GM12878 (cell line): ENCODE results near the gene DYNC1I1. TPM values are rescaled to one million over a fixed set of nuclear protein-coding genes. Genes with fewer than 3 reads are reported as not detected.

Source experiments
- ATAC-seq: fragments of 200-7000 bp; cut with Tn5 transposase; 3 replicates; pipeline ENCODE4 v1.9.1; 2020; ENCODE audit warnings: mild to moderate bottlenecking, moderate library complexity
- BruUV-seq: library from RNA; stranded (reverse); fragments of 400-500 nt; replicated peaks from 2 replicates; lab custom pipeline; 2021; lab: Mats Ljungman, UMichigan
- CTCF ChIA-PET: fragments of 300-600 bp; sonication (Branson Sonifier 250); formaldehyde crosslinking; extraction: SDS; loops from one replicate; lab custom pipeline; 2021; ENCODE audit warnings: inconsistent platforms; lab: Yijun Ruan, JAX
- POLR2A ChIA-PET: fragments of 350-600 bp; formaldehyde crosslinking; extraction: SDS; loops from one replicate; lab custom pipeline; 2021; ENCODE audit warnings: inconsistent platforms; lab: Charles Lee
- RAD21 ChIA-PET: fragments of 300-600 bp; sonication (Branson Sonifier 250); formaldehyde crosslinking; loops from one replicate; lab custom pipeline; 2023; ENCODE audit warnings: antibody characterized with exemption; ENCODE audit not compliant: unreplicated experiment; lab: Charles Lee
- SMC1A ChIA-PET: fragments of 300-600 bp; sonication (Branson Sonifier 250); formaldehyde crosslinking; loops from one replicate; lab custom pipeline; 2023; ENCODE audit not compliant: unreplicated experiment, uncharacterized antibody; lab: Charles Lee
- DNase-seq: peaks from one replicate; pipeline ENCODE4 v3.0.0-alpha.2; 2011; ENCODE audit warnings: low read depth, low spot score
- FAIRE-seq: peaks from 3 replicates; lab custom pipeline; 2011; peaks lifted over from hg19 to GRCh38; lab: Jason Lieb, UNC
- H2AFZ ChIP-seq: 2 replicates; pipeline ENCODE4 v1.6.0; 2011; ENCODE audit warnings: low read depth, low read length, control low read depth; ENCODE audit not compliant: control insufficient read depth
- H3K27ac ChIP-seq: 2 replicates; pipeline ENCODE4 v1.5.1; 2011; ENCODE audit warnings: control low read depth; ENCODE audit not compliant: control insufficient read depth, insufficient read depth
- H3K27me3 ChIP-seq, 2 experiments: replicated peaks in 1 of 2; 2 replicates each; pipeline versions ENCODE4 v1.6.0 to v1.6.1; 2011; ENCODE audit warnings: low read length in 1 of 2; ENCODE audit not compliant: control insufficient read depth in 2 of 2, insufficient read depth in 2 of 2
- H3K36me3 ChIP-seq, 2 experiments: 2 replicates each; pipeline ENCODE4 v1.5.1; 2011; ENCODE audit warnings: low read length in 1 of 2; ENCODE audit not compliant: control insufficient read depth in 2 of 2, insufficient read depth in 2 of 2
- H3K4me1 ChIP-seq: 2 replicates; pipeline ENCODE4 v1.6.1; 2011; ENCODE audit warnings: mild to moderate bottlenecking, low read length, moderate library complexity, mixed read lengths; ENCODE audit not compliant: control insufficient read depth, insufficient read depth
- H3K4me2 ChIP-seq: 2 replicates; pipeline ENCODE4 v1.6.0; 2011; ENCODE audit warnings: control low read depth; ENCODE audit not compliant: control insufficient read depth, insufficient read depth
- H3K4me3 ChIP-seq: fragments of 200-600 bp; sonication (generic); 2 replicates; pipeline ENCODE4 v1.5.1; 2016
- H3K79me2 ChIP-seq: 2 replicates; pipeline ENCODE4 v1.6.0; 2011; ENCODE audit warnings: low read length; ENCODE audit not compliant: control insufficient read depth, insufficient read depth
- H3K9ac ChIP-seq: 2 replicates; pipeline ENCODE4 v1.8.0; 2011; ENCODE audit warnings: low read length, control low read depth, mixed read lengths; ENCODE audit not compliant: control insufficient read depth, insufficient read depth
- H3K9me3 ChIP-seq: replicated peaks from 3 replicates; pipeline ENCODE4 v1.5.1; 2011; ENCODE audit warnings: mild to moderate bottlenecking, low read length; ENCODE audit not compliant: control insufficient read depth, insufficient read depth
- H4K20me1 ChIP-seq: 2 replicates; pipeline ENCODE4 v1.6.0; 2011; ENCODE audit not compliant: control insufficient read depth, insufficient read depth
- CREM ChIP-seq: IDR thresholded peaks from 2 replicates; pipeline ENCODE4 v1.6.1; 2014; ENCODE audit warnings: antibody characterized with exemption, low read depth
- JUNB ChIP-seq: IDR thresholded peaks from 2 replicates; pipeline ENCODE4 v1.6.1; 2016; ENCODE audit warnings: antibody characterized with exemption, mild to moderate bottlenecking
- KLF5 ChIP-seq: fragments of 450-650 bp; IDR thresholded peaks from 2 replicates; pipeline ENCODE4 v1.6.1; 2014; ENCODE audit warnings: mild to moderate bottlenecking; ENCODE audit not compliant: partially characterized antibody
- NFYA ChIP-seq: IDR thresholded peaks from 2 replicates; pipeline ENCODE4 v1.6.1; 2011; ENCODE audit warnings: low read depth, mild to moderate bottlenecking, low read length, improper control_type of control experiment, borderline replicate concordance
- PAX5 ChIP-seq: IDR thresholded peaks from 2 replicates; pipeline ENCODE4 v1.6.1; 2011; ENCODE audit warnings: low read depth, low read length, borderline replicate concordance
- RELB ChIP-seq: fragments of 450-650 bp; IDR thresholded peaks from 2 replicates; pipeline ENCODE4 v1.6.1; 2017; ENCODE audit warnings: low read depth, mild to moderate bottlenecking, moderate library complexity
- TCF7 ChIP-seq: IDR thresholded peaks from 2 replicates; pipeline ENCODE4 v1.6.1; 2014; ENCODE audit warnings: antibody characterized with exemption, borderline replicate concordance
- in situ Hi-C: fragments of 300-500 bp; cut with MboI; formaldehyde crosslinking; loops from 9 replicates; pipeline ENCODE4 v1.14.3; 2018; ENCODE audit warnings: mixed read lengths
- intact Hi-C: fragments of 100-400 bp; cut with micrococcal nuclease; formaldehyde crosslinking; loops from one replicate; pipeline ENCODE4 v1.14.2; 2022; ENCODE audit not compliant: unreplicated experiment
- polyA plus RNA-seq, 11 experiments: library from polyadenylated mRNA; depleted of rRNA in 4 of 11; unstranded in 6 of 11; stranded (reverse) in 5 of 11; fragments of >200 nt; fragmentation: Nextera tagmentation in 4 of 11; fragmentation: Illumina TruSeq in 1 of 11; extraction: Ambion mirVana in 4 of 11; extraction: Trizol in 1 of 11; gene quantifications; 1 replicate in 1 of 11; 2 replicates in 10 of 11; pipeline versions ENCODE4 v1.2.1 to v1.2.3, GENCODE V29; 2011 to 2016; ENCODE audit warnings: inconsistent platforms in 2 of 11, missing spikeins in 2 of 11, low read depth in 1 of 11
- total RNA-seq, 4 experiments: library from RNA; depleted of rRNA in 3 of 4; stranded (reverse); fragments of >200 nt in 3 of 4; fragmentation: Illumina TruSeq in 1 of 4; extraction: Trizol in 1 of 4; gene quantifications; 2 replicates each; pipeline versions ENCODE4 v1.2.1 to v1.2.3, GENCODE V29; 2013 to 2021

DYNC1I1 gene
- total and polyA plus RNA-seq, 10 of the 15 experiments (the other 5 are each of a cell fraction or from before 2014, with no cell fraction given): 0.05 to 0.91 (median 0.14) TPM; not detected in 3

DNA sequence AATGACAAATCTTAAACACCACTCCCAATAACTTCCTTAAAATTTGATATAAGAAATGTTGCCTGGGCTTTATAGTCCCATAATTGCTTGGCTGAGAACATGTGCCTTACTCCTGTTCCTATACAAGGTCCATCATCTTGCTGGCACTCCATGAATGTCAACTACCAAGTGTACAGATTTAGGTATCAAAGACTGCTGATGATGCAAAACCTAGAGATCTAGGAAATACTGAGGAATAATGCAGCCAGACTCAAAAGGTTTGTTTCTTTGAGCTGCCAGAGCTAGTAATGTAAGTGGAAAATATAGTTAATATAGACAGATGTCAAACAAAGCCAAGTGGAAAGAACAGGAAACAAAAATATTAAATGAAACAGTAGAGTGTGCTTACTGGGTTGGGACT lies 121.1 kb downstream of the DYNC1I1 start:
- Histone ChIP-seq H3K27me3 (no peaks in the 10 kb centered on the region), H3K4me1 (no peaks in the 10 kb centered on the region), H3K79me2 (no peaks in the 10 kb centered on the region), H3K9ac (no peak overlapping the region), H3K4me3 (no peak overlapping the region), H3K27ac (no peak overlapping the region), H3K36me3 (no peaks in the 10 kb centered on the region), H3K9me3 (no peaks in the 10 kb centered on the region), H2AFZ (no peak overlapping the region), H4K20me1 (no peaks in the 10 kb centered on the region), H3K4me2 (no peak overlapping the region)
- in situ Hi-C loops (no loop called here), intact Hi-C loops (no loop called here)
- POLR2A ChIA-PET: no interaction called here
- TF ChIP-seq TCF7: no peak
- TF ChIP-seq JUNB: no peak
- TF ChIP-seq RELB: no peak
- no peak for TF ChIP-seq KLF5
- no peak for TF ChIP-seq PAX5
- no peak for TF ChIP-seq CREM
- TF ChIP-seq NFYA: no peak
- RAD21 ChIA-PET: no interaction called here
- DNase-seq (no peak), ATAC-seq (no peak), FAIRE-seq (no peak)
- BruUV-seq: no TSS peak
- CTCF ChIA-PET: interaction anchor here (1.0 kb wide), 1 partner anchor 22 kb away, joined by 3 read pairs; no protein-coding TSS in a partner anchor
- SMC1A ChIA-PET: no interaction called here
